Measurements from ENCODE around the gene MYO3B.

GRCh38 chr2:170477630-170478029, 299.7 kb downstream of the MYO3B start:
- TF ChIP-seq CTCF (conservative IDR thresholded peaks at IDR 0.05) = no peak
- TF ChIP-seq ZFX (IDR thresholded peaks at IDR 0.05) = no peak
